ENCODE results near the gene BCR. TPM values are rescaled to one million over a fixed set of nuclear protein-coding genes. Genes with fewer than 3 reads are reported as not detected.
"Not testable (repeated sequence)": the region's sequence is repeated elsewhere in the genome, so short reads cannot be mapped to it uniquely, and the experiment has no call there.

Gene BCR
- total RNA-seq, 1 donor, result 28.6 TPM

GRCh38 chr22:23365524-23365923 lies 185.2 kb downstream of the BCR start:
- Histone ChIP-seq H3K4me3 (ENCODE audit: insufficient read depth, low read length) (no peak overlapping the region), H3K4me2 (ENCODE audit: insufficient read depth, low read length) (no peak overlapping the region), H3K9me3 (ENCODE audit: low read depth, low read length) (no peaks in the 10 kb centered on the region), H3K36me3 (ENCODE audit: insufficient read depth, low read length) (no peaks in the 10 kb centered on the region), H3K27ac (ENCODE audit: low read depth, low read length) (no peak overlapping the region), H3K27me3 (ENCODE audit: insufficient read depth, low read length) (peaks cover 4% of the 10 kb centered on the region), H3K79me2 (ENCODE audit: insufficient read depth, low read length) (no peaks in the 10 kb centered on the region), H2AFZ (ENCODE audit: low read length) (no peak overlapping the region), H4K20me1 (ENCODE audit: insufficient read depth, low read length) (no peaks in the 10 kb centered on the region), H3K4me1 (ENCODE audit: insufficient read depth, low read length) (no peaks in the 10 kb centered on the region)
- no peak for DNase-seq (ENCODE audit: insufficient read length, low spot score, missing footprints)
- TF ChIP-seq, protein P1, sequence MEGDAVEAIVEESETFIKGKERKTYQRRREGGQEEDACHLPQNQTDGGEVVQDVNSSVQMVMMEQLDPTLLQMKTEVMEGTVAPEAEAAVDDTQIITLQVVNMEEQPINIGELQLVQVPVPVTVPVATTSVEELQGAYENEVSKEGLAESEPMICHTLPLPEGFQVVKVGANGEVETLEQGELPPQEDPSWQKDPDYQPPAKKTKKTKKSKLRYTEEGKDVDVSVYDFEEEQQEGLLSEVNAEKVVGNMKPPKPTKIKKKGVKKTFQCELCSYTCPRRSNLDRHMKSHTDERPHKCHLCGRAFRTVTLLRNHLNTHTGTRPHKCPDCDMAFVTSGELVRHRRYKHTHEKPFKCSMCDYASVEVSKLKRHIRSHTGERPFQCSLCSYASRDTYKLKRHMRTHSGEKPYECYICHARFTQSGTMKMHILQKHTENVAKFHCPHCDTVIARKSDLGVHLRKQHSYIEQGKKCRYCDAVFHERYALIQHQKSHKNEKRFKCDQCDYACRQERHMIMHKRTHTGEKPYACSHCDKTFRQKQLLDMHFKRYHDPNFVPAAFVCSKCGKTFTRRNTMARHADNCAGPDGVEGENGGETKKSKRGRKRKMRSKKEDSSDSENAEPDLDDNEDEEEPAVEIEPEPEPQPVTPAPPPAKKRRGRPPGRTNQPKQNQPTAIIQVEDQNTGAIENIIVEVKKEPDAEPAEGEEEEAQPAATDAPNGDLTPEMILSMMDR (IDR thresholded peaks at IDR 0.05; ENCODE audit: extremely low read depth, low read depth, low read length), result no peak

- H2AFZ ChIP-seq (ENCODE audit: low read length), result no peak overlapping the region
- no peak overlapping the region for H3K4me3 ChIP-seq (ENCODE audit: insufficient read depth, low read length)
- DNase-seq (ENCODE audit: insufficient read length, low spot score, missing footprints), result no peak
- peaks cover 4% of the 10 kb centered on the region for H3K27me3 ChIP-seq (ENCODE audit: insufficient read depth, low read length)
- H3K9me3 ChIP-seq (ENCODE audit: low read depth, low read length), result no peaks in the 10 kb centered on the region
- H3K4me1 ChIP-seq (ENCODE audit: insufficient read depth, low read length), result no peaks in the 10 kb centered on the region
- H4K20me1 ChIP-seq (ENCODE audit: insufficient read depth, low read length), result no peaks in the 10 kb centered on the region
- TF ChIP-seq, protein P1 (IDR thresholded peaks at IDR 0.05; ENCODE audit: extremely low read depth, low read depth, low read length), result no peak
- no peak overlapping the region for H3K27ac ChIP-seq (ENCODE audit: low read depth, low read length)
- H3K79me2 ChIP-seq (ENCODE audit: insufficient read depth, low read length), result no peaks in the 10 kb centered on the region
- no peak overlapping the region for H3K4me2 ChIP-seq (ENCODE audit: insufficient read depth, low read length)
- no peaks in the 10 kb centered on the region for H3K36me3 ChIP-seq (ENCODE audit: insufficient read depth, low read length)
Measured at GRCh38 chr22:23365961-23366360, 185.7 kb downstream of the BCR start.

DNA sequence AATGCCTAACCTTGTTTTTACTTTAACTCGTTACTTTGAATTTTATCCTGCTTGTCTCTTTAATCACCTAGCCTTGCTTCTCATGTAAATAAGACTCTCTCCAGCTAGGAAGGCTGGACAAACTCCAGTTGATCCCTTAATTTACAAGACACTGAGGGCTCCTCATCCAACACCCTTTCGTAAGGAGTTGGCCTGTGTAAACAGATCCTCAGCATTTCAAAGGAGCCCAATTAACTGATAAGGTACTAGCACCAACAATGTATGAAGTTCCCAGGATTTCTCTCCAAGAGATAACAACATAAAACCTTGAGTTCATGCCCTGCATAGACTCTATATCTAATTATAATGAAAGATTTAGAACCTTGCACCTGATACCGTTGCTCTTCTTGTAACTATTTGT lies 186.9 kb downstream of the BCR start:
- H3K27me3 ChIP-seq (ENCODE audit: insufficient read depth, low read length); H3K4me2 ChIP-seq (ENCODE audit: insufficient read depth, low read length); H3K4me1 ChIP-seq (ENCODE audit: insufficient read depth, low read length); H3K79me2 ChIP-seq (ENCODE audit: insufficient read depth, low read length); H3K4me3 ChIP-seq (ENCODE audit: insufficient read depth, low read length); H3K9me3 ChIP-seq (ENCODE audit: low read depth, low read length); H4K20me1 ChIP-seq (ENCODE audit: insufficient read depth, low read length); DNase-seq (ENCODE audit: insufficient read length, low spot score, missing footprints); H3K36me3 ChIP-seq (ENCODE audit: insufficient read depth, low read length); H2AFZ ChIP-seq (ENCODE audit: low read length); H3K27ac ChIP-seq (ENCODE audit: low read depth, low read length): not testable (repeated sequence)

Small RNA genes within 50 kb of the gene (small RNA-seq; reads per million reads assigned to genes)
- not detected for gene BCRP8
- gene RF00017, result not detected
- gene RF00066, result not detected
- not detected for gene RN7SL263P

Other genes starting within 250 kb of the BCR start
- 0.29 and 0.72 TPM in 2 replicates for gene GNAZ, start 110.0 kb upstream of the BCR start, total RNA-seq
- under 0.01 TPM in 1 of 2 replicates, not detected in the other for gene RSPH14, start 38.5 kb upstream of the BCR start, total RNA-seq
- gene RAB36, start 35.0 kb upstream of the BCR start, total RNA-seq, result 7.6 and 8.5 TPM in 2 replicates

Data from osteoblast (primary cell).